Stomach (tissue), 4 donors: ENCODE results near the gene DGCR8.

Source experiments
- CTCF ChIP-seq, 7 experiments: fragments of 450-650 bp in 4 of 7; fragments of 200-600 bp in 3 of 7; sonication (generic) in 3 of 7; IDR thresholded peaks; one replicate each; pipeline ENCODE4 v1.5.1; 2016 to 2019; ENCODE audit warnings: antibody characterized with exemption in 7 of 7, control low read depth in 2 of 7, mild to moderate bottlenecking in 1 of 7
- EP300 ChIP-seq: sonication (generic); formaldehyde crosslinking; IDR thresholded peaks from one replicate; pipeline ENCODE4 v1.6.1; 2017; ENCODE audit warnings: antibody characterized with exemption
- POLR2A ChIP-seq, 4 donors: fragments of 450-650 bp; IDR thresholded peaks; one replicate each; pipeline ENCODE4 v1.6.1; 2016; ENCODE audit warnings: antibody characterized with exemption in 4 of 4, control low read depth in 2 of 4, mild to moderate bottlenecking in 1 of 4, moderate library complexity in 1 of 4
- POLR2AphosphoS5 ChIP-seq, 3 donors: sonication (generic); formaldehyde crosslinking; IDR thresholded peaks; one replicate each; pipeline ENCODE4 v1.6.1; 2016; ENCODE audit warnings: antibody characterized with exemption in 3 of 3

GRCh38 chr22:20115691-20116375, 35.8 kb downstream of the DGCR8 start, which contains the start of gene RANBP1:
- TF ChIP-seq POLR2A (IDR thresholded peaks at IDR 0.05) = no peak
- no peak for TF ChIP-seq EP300
- TF ChIP-seq CTCF (IDR thresholded peaks at IDR 0.05) = no peak
- no peak for TF ChIP-seq POLR2AphosphoS5 (IDR thresholded peaks at IDR 0.05)
